NB4 (cell line): Measurements from ENCODE around the gene TRMT2A.

Source experiments
- DNase-seq: peaks from one replicate; pipeline ENCODE4 v3.0.0; 2010; ENCODE audit warnings: low read depth
- H3K4me3 ChIP-seq: one replicate; pipeline ENCODE4 v1.5.1; 2011; ENCODE audit warnings: mild to moderate bottlenecking, low read depth, low read length, moderate library complexity
- MYC ChIP-seq: IDR thresholded peaks from 2 replicates; pipeline ENCODE4 v1.6.1; 2011; ENCODE audit warnings: low read depth, low read length
- POLR2A ChIP-seq: IDR thresholded peaks from 2 replicates; pipeline ENCODE4 v1.6.1; 2011; ENCODE audit warnings: mild to moderate bottlenecking; ENCODE audit not compliant: insufficient read length; ENCODE audit errors: extremely low read depth
- TF ChIP-seq, protein P1 (sequence below): IDR thresholded peaks from 2 replicates; pipeline ENCODE4 v1.6.1; 2011; ENCODE audit warnings: low read depth, low read length
- TF ChIP-seq, protein P2 (sequence below): IDR thresholded peaks from one replicate; pipeline ENCODE4 v1.5.1; 2012; ENCODE audit warnings: low read depth, low read length

TRMT2A gene

DNA sequence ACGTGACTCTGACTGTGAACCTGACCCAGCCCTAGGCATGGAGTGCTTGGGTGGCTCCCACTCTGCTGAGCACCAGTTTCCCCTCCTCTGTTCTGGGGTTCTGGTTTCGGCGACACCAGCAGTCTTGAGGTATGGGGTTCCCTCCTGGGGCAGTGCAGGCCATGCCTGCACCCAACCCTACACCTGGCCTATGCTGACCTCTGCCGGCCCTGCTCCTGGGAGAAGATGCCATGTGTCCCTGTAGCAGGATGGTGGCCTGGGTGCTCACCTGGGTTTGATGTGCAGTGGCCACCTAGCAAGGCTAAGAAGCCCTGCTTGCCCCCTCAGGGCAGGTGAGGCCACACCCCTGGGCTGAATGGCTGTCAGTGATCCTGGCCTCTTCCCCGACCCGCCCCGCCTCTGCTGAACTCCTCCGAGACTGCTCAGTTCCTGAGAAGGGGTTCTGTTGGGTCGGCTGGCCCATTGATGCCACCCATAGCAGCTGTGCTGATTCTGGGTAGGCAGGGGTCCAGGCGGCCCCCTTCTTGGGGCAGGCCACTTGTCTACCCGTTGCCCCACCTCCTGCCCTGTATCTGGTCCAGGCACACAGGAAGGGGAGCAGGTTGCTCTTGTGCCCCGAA, 17.0 kb upstream of the TRMT2A start:
- no peak for DNase-seq
- TF ChIP-seq, protein P1, sequence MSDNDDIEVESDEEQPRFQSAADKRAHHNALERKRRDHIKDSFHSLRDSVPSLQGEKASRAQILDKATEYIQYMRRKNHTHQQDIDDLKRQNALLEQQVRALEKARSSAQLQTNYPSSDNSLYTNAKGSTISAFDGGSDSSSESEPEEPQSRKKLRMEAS: no peak
- TF ChIP-seq, protein P2, sequence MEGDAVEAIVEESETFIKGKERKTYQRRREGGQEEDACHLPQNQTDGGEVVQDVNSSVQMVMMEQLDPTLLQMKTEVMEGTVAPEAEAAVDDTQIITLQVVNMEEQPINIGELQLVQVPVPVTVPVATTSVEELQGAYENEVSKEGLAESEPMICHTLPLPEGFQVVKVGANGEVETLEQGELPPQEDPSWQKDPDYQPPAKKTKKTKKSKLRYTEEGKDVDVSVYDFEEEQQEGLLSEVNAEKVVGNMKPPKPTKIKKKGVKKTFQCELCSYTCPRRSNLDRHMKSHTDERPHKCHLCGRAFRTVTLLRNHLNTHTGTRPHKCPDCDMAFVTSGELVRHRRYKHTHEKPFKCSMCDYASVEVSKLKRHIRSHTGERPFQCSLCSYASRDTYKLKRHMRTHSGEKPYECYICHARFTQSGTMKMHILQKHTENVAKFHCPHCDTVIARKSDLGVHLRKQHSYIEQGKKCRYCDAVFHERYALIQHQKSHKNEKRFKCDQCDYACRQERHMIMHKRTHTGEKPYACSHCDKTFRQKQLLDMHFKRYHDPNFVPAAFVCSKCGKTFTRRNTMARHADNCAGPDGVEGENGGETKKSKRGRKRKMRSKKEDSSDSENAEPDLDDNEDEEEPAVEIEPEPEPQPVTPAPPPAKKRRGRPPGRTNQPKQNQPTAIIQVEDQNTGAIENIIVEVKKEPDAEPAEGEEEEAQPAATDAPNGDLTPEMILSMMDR: no peak
- TF ChIP-seq POLR2A (no peak), MYC (no peak)
- H3K4me3 ChIP-seq: no peak overlapping the region

DNA sequence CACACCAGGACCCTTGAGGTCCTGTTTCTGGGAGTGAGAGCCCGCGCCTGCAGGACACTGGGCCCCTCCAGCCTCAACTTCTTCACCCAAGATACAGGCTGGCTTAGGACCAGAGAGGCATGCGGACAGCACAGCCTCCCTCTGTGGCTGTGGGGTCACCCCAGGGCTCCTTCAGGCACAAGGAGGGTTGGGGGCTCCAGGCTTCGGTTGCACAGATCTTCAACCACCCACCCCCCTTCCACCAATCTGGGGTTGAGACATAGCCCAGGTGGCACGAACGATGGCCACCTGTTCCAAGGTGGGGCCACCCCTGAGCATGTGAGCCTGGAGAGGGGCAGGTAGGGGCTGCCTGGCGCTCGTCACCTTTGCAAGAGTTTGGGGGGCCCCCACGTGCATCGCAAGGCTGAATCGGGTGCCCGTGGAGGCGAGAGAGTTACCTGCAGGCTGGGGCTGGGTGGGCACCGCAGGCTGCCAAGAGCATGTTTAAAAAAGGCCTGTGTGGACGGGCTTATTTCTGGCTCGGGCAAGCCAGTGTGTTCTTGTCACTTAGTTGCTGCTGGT, 15.7 kb upstream of the TRMT2A start:
- no peak for DNase-seq
- TF ChIP-seq, protein P1: no peak
- TF ChIP-seq MYC: no peak
- TF ChIP-seq POLR2A: no peak
- TF ChIP-seq, protein P2: no peak
- H3K4me3 ChIP-seq: peak overlapping the region; percentile 50

DNA sequence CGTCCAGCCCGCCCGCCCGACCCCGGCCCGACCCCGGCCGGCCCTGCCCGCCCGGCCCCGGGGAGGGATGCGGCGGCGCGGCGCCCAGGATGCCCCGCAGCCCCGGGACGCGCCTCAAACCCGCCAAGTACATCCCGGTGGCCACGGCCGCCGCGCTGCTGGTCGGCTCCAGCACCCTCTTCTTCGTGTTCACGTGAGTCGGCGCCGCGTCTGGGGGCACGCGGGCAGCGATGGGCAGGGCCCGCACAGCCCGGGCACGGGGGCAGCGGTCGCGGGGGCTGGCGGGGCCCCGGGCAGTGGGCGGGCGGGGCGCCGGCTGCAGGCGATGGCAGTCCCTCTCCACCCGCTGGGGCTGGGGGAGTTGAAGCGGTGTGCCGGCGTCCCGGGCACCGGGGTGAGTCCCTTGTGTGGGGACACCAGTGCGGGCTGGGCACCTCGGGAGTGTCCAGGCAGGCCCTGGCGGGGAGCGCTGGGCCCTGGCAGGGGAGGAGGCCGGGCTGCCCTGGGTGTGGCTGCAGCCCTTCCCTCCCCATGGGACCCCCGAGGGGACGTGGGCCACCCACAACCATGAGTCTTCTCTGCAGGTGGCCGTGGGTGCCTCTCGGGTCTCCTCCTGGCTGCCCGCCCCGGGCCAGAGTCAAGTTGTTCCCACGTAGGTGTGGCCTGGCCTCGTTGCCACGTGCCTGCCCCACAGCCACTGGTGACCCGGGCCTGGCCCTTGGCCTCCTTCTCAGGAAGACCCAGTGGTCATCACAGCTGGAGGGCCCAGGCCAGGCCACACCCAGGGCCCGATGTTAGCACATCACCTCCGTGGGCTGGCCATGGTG, 15.0 kb upstream of the TRMT2A start:
- TF ChIP-seq, protein P1: no peak
- TF ChIP-seq POLR2A (no peak), MYC (no peak)
- TF ChIP-seq, protein P2: no peak
- DNase-seq: no peak
- H3K4me3 ChIP-seq: peak overlapping the region; percentile 50

DNA sequence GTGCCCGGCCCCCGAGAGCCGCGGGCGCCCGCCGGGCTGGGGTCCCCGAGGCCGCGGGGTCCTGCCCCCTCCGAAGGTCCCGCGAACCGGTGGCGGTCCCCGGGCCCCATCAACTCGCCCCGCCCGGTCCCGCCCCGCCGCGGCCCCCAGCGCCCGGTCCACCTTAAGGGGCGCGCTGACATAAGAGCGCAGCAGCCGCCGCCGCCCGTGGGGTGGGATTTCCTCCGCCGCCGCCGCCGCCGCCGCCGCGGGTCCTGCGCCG, 14.5 kb upstream of the TRMT2A start, which contains the start of gene ZDHHC8:
Gene ZDHHC8, plus strand, starts transcription at position 208 of the 262 bp plus-strand sequence. CDS start 144 bp downstream, outside the sequence.
- TF ChIP-seq, protein P1: no peak
- TF ChIP-seq MYC (no peak), POLR2A (no peak)
- TF ChIP-seq, protein P2: no peak
- peak within 1 kb of the TSS; percentile 55 for H3K4me3 ChIP-seq
- peak; percentile 49 for DNase-seq

DNA sequence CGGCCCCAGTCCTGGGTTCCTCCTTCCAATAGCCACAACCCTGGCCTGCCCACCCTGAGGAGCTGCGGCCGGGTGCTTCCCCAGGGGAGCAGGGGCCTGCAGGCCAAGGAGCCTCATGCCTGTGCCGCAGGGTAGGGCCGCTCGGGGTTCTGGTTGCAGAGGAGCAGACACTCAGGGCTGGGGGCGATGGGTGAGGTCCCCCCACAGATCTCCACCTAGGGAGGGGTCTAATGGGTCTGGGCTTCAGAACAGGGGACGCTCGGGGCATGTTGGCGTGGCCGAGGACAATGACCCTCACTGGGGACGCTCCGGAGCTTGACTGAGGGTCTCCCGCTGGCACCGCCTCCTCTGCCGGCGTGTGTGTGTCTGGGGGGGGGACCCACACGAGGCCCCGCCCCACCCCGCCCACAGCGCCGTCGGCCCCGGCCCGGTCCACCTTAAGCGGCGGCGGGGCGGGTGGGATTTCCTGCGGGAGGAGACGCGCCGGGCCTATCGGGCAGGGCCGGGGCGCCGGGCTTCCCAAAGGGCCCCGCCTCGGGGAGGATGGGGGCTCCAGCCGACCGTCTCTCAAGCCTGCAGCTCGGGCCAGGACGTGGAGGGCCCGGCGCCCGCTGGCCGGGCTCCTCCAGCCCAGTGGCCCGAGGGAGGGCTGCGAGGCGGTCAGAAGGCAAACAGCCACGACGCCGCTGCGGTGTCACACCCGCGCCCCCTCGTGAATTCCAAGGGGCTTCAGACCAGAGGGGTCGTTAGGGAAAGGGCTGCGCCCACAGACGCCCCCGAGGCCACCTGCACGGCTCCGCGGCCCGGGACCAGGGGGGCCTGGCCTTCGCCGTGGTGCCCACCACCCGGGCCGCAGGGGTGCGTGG, 13.9 kb upstream of the TRMT2A start:
- peak; percentile 85 for DNase-seq
- TF ChIP-seq, protein P1: no peak
- TF ChIP-seq, protein P2: no peak
- TF ChIP-seq POLR2A (no peak), MYC (no peak; the same call in 1 of the 2 replicates)
- peak overlapping the region; percentile 55 for H3K4me3 ChIP-seq
